GM15510 (cell line): ENCODE measurements around the gene PIGL.

Source experiments
- POLR2A ChIP-seq: IDR thresholded peaks from 3 replicates; pipeline ENCODE4 v1.6.1; 2011; ENCODE audit warnings: borderline replicate concordance; ENCODE audit not compliant: insufficient read length; ENCODE audit errors: extremely low read depth

The PIGL gene

DNA sequence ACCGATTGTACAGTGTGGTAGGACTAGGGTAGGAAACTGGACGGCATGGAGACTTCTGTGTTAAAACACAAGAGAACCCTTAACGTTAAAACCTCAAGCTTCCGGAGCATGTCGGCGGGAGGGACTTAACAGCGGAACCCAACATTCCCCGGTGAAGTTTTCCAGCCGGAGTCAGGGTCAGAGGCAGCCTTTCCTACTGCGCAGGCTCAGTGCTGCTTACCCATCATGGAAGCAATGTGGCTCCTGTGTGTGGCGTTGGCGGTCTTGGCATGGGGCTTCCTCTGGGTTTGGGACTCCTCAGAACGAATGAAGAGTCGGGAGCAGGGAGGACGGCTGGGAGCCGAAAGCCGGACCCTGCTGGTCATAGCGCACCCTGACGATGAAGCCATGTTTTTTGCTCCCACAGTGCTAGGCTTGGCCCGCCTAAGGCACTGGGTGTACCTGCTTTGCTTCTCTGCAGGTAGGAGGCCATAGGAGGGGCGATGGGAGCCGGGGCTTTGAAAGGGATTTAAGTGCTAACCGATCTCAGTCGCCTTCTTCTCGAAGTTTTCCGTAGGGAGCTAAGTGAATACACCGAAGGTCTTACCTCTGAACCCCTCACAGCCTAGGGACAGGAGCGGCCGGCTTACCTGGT, at the start of gene PIGL:
Gene PIGL, plus strand, starts transcription at position 209 of the 634 bp plus-strand sequence. Its CDS starts 17 bp downstream, at position 226.
- peak; percentile 94 for TF ChIP-seq POLR2A

DNA sequence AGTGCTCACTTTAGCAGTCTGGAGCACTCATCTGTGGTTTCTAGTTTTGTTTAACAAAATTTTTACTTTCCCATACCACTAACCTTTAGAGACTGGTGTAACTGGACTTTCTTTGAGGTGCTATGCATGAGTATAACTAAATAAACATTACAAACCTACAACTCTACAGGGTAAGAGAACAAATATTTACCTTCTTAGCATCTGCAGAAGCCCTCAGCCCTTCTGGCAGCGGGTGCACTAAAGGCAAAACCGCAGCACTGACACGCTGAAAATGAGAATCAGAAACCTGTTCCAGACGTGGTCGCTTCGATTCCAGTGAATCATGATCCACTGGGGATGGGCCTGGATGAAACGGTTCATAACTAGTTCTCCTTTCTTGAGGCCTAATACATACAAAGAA, 45.4 kb upstream of the PIGL start:
- no peak for TF ChIP-seq POLR2A

DNA sequence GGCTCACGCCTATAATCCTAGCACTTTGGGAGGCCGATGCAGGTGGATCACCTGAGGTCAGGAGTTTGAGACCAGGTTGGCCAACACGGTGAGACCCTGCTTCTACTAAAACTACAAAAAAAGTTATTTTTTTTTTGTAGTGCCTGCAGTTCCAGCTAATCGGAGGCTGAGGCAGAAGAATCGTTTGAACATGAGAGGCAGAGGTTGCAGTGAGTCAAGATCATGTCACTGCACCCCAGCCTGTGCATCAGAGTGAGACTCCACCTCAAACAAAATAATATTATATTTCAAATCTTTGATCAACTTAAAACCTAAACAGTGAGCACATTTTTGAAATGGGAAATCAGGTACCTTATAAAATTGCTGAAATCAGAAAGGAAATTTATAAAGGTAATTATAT, 38.2 kb upstream of the PIGL start:
- no peak for TF ChIP-seq POLR2A

DNA sequence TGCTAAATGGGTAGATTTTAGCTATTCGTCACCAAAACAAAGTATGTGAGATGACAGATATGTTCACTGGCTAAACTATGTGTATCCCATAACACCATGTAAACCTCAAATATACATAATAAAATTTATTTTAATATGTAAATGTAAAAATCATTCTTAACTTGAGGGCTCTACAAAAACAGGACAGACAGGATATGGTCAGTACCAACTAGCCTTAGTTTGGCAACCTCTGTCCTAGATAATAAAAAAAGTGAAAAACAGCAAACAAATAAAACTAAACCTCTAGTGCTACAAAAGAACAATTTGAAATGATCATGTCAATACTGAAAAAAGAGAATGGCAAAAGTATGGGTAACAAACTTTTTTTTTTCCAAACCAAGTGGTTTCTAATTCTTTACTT, 35.4 kb upstream of the PIGL start:
- no peak for TF ChIP-seq POLR2A

DNA sequence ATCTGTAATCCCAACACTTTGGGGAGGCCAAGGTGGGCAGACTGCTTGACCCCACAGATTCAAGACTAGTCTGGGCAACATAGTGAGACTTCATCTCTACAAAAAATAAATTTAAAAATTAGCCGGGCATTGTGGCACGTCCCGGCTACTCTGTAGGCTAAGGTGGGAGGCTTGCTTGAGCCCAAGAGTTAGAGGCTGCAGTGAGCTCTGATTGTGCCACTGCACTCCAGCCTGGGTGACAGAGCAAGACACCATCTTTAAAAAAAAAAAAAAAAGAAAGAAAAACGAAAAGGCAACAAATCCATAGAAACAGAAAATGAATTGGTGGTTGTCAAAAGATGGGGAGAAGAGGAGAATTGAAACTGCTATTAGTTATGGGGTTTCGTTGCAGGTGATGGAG, 29.4 kb upstream of the PIGL start:
- TF ChIP-seq POLR2A: no peak

DNA sequence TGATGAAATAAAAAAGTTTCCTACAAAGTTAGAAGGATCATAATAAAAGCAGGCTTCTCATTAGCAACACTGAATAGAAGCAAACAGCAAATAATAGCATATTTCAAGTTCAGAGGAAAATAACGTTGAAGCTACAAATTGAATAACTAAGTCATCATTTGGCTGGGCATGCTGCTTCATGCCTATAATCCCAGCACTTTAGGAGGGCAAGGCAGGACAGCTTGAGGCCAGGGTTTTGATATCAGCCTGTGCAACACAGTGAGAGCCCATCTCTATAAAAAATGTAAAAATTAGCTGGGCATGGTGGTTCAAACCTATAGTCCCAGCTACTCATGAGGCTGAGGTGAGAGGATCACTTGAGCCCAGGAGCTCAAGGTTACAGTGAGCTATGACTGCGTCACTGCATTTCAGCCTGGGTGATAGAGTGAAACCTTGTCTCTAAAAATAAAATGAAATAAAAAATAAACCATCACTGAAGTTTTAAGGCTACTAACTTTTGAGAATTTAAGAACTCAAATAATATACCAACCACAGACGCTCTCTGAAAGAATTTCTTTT, 27.1 kb upstream of the PIGL start:
- TF ChIP-seq POLR2A: no peak

- TF ChIP-seq POLR2A: no peak
Observed at GRCh38 chr17:16190703-16191360, 26.2 kb upstream of the PIGL start.

- no peak for TF ChIP-seq POLR2A
Observed at GRCh38 chr17:16191604-16192003, 25.4 kb upstream of the PIGL start.

GRCh38 chr17:16197276-16197675, 19.7 kb upstream of the PIGL start:
- TF ChIP-seq POLR2A: no peak

- TF ChIP-seq POLR2A: no peak
Observed at GRCh38 chr17:16199093-16199492, 17.9 kb upstream of the PIGL start.

DNA sequence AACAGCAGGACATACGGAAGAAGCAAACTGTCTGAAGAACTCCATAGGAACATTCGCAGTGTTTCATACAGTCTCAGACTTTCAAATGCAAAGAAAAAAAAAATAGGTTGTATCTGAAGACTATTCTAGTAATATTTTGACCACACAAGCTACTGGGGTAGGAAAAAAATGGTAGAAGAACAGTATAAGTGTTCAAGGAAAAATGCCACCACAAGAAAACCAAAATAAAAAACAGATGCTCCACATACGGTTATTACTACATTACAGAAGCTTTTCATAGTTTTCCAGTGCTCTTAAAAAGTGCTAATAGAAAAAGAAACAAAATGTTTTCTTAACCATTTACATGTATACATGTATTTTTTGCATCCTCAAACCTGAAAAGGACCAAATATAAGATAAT, 5.4 kb upstream of the PIGL start:
- no peak for TF ChIP-seq POLR2A

DNA sequence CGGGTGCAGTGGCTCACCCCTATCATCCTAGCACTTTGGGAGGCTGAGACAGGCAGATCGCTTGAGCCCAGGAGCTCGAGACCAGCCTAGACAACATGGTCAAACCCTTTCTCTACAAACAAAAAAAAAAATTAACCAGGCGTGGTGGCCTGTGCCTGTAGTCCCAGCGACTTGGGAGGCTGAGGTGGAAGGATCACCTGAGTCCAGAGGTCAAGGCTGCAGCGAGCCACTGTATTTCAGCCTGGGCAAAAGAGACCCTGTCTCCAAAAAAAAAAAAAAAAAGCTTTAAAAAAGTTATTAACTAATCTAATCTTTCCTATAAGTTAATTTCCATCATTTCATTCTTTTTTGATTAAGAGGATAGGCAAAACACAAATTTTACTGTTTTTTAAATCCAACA, 4.2 kb upstream of the PIGL start:
- no peak for TF ChIP-seq POLR2A

DNA sequence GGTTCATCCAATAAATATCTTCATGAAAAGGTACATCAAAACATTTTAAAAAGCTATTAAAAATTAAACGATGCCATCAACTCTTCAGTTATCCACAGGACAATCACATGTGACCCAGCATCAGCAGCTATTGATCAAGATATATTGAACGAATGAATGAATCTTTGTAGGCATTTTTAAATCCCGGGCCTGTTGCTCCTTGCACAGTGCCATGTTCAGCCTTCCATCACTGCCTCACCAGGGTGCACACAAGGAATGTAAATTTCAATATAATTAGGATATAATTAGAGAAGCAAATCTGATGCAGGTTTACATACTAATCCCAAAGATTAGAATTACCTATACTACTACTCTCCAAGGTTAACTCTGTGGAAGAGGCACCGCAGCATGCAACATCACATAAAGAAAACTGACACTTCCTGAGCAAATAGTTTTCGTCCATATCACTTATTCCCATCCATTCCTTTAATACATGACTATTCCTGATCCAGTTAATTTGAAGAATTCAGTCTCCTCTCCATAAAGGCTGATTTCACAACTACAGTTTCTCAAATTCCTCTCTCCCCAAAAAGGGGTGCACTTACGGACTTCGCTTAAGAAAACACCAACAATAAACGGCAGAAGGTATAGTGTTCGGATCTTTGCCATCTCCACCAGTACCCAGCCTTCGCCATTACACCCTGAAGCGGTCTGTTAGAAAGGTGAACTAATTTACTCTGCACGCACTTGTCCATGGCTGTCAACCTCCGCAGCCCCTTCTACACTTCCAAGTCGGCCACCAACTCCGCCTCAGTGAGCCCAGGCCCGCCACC, 2.6 kb upstream of the PIGL start:
- TF ChIP-seq POLR2A: no peak

- TF ChIP-seq POLR2A: no peak
Observed at GRCh38 chr17:16215002-16215272, 2.1 kb upstream of the PIGL start.

DNA sequence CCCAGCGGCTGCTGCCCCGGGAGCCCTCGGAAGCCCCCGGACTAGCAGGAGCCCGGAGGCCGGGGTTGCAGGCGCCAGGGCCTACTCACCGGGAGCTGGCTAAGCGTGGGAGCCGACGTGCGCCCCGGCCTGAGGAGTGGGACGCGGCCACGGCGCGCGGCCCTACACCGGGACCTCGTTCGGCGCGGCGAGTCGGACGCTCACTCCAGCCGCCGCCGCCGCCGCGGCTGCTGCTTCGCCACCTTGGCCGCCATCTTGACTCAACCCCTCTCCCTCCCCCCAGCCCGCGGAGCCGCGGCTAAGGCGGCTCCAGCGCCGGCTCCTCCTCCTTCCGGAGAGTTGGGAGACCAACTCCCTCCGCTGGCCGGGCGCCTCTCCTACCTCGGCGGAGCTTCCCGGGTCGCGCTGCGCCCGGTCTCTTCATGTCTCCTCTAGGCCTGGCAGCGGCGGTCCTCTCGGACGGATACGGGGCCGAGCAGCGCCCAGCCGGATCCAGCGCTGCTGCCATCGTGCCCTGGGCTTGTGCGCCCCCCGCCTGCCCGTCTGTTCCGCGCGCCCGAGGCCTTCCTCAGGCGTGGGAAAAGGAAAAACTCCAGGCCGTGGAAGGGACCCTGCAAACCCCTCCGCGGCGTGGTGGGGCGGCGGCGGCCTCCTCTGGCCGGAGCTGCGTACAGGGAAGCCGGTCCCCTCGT, 1.6 kb upstream of the PIGL start, which contains the start of gene NCOR1:
Gene NCOR1, minus strand, starts transcription at position 262 of the 692 bp plus-strand sequence. CDS start 20,965 bp downstream, outside the sequence.
- TF ChIP-seq POLR2A: peak; percentile 97
